GM12801 (cell line): Measurements from ENCODE around the gene ACTA1.

Experiments
- CTCF ChIP-seq: IDR thresholded peaks from one replicate; pipeline ENCODE4 v1.5.1; 2011; ENCODE audit warnings: control low read depth; ENCODE audit not compliant: insufficient read length; ENCODE audit errors: extremely low read depth

ACTA1 gene

GRCh38 chr1:229431284-229432115, 2.4 kb downstream of the ACTA1 start:
- TF ChIP-seq CTCF: no peak

- TF ChIP-seq CTCF: no peak
Observed at GRCh38 chr1:229430761-229431283, 3.1 kb downstream of the ACTA1 start.

GRCh38 chr1:229428256-229428655, 5.6 kb downstream of the ACTA1 start:
- no peak for TF ChIP-seq CTCF

GRCh38 chr1:229427572-229427971, 6.3 kb downstream of the ACTA1 start:
- TF ChIP-seq CTCF: no peak

GRCh38 chr1:229425564-229426159, 8.2 kb downstream of the ACTA1 start:
- no peak for TF ChIP-seq CTCF

GRCh38 chr1:229420765-229421164, 13.1 kb downstream of the ACTA1 start:
- no peak for TF ChIP-seq CTCF

GRCh38 chr1:229420224-229420623, 13.7 kb downstream of the ACTA1 start:
- no peak for TF ChIP-seq CTCF
